Heart right ventricle (tissue), 16 donors: ENCODE data around the gene RB1. TPM values are rescaled to one million over a fixed set of nuclear protein-coding genes. Genes with fewer than 3 reads are reported as not detected.

Experiments used
- ATAC-seq, 8 donors: fragments of 200-7000 bp; cut with Tn5 transposase; one replicate each; pipeline ENCODE4 v1.9.1; 2020; ENCODE audit warnings: mild to moderate bottlenecking in 8 of 8, moderate library complexity in 8 of 8, moderate number of reproducible peaks in 1 of 8
- DNase-seq, 2 donors: peaks; one replicate each; pipeline ENCODE4 v3.0.0-alpha.2; 2020
- H3K27ac ChIP-seq, 10 donors: fragments of 200-600 bp; sonication (generic) in 2 of 10; one replicate each; pipeline versions ENCODE4 v1.5.0 to v1.8.0; 2020 to 2022; ENCODE audit warnings: mild to moderate bottlenecking in 3 of 10
- H3K27me3 ChIP-seq, 7 donors: fragments of 200-600 bp; one replicate each; pipeline ENCODE4 v1.8.0; 2021 to 2022; ENCODE audit warnings: mild to moderate bottlenecking in 2 of 7
- H3K36me3 ChIP-seq, 9 donors: fragments of 200-600 bp; sonication (generic) in 1 of 9; one replicate each; pipeline versions ENCODE4 v1.5.0 to v1.8.0; 2020 to 2022; ENCODE audit warnings: mild to moderate bottlenecking in 2 of 9
- H3K4me1 ChIP-seq, 9 donors: fragments of 200-600 bp; sonication (generic) in 1 of 9; one replicate each; pipeline versions ENCODE4 v1.5.0 to v1.8.0; 2020 to 2022; ENCODE audit warnings: mild to moderate bottlenecking in 4 of 9
- H3K4me3 ChIP-seq, 10 donors: fragments of 200-600 bp; sonication (generic) in 2 of 10; one replicate each; pipeline versions ENCODE4 v1.5.0 to v1.8.0; 2020 to 2022; ENCODE audit warnings: mild to moderate bottlenecking in 7 of 10, moderate library complexity in 2 of 10
- H3K9me3 ChIP-seq, 11 donors: fragments of 200-600 bp in 10 of 11; sonication (generic) in 2 of 11; one replicate each; pipeline versions ENCODE4 v1.5.0 to v1.8.0; 2013 to 2022; ENCODE audit warnings: mild to moderate bottlenecking in 2 of 11, control low read depth in 1 of 11, moderate library complexity in 1 of 11
- WGBS, 2 donors: extraction: QIAGEN DNeasy Blood & Tissue Kit; methylation state at CpG; one replicate each; pipeline ENCODE4 v1.1.7; 2013; ENCODE audit warnings: inconsistent platforms in 1 of 2; 5-methylcytosine and 5-hydroxymethylcytosine counted together
- intact Hi-C, 10 donors: fragments of 100-400 bp; cut with DNase I; formaldehyde crosslinking; loops; one replicate each; pipeline versions ENCODE4 v1.11.1 to v1.14.2; 2022
- polyA plus RNA-seq, 2 donors: library from polyadenylated mRNA; stranded (reverse); fragments of 200-250 nt; gene quantifications; one replicate each; pipeline ENCODE4 v1.2.3, GENCODE V29; 2013
- total RNA-seq, 10 donors: library from RNA; stranded (reverse); fragmentation: NEBNext Ultra II Directional in 3 of 10; extraction: Animal tissue kit (Norgen Biotek cat#: 25700) in 3 of 10; gene quantifications; one replicate each; pipeline versions ENCODE4 v1.2.1 to v1.2.4, GENCODE V29; 2021 to 2023
- TF ChIP-seq, protein P1 (sequence below), 9 donors: fragments of 200-600 bp; sonication (generic) in 2 of 9; IDR thresholded peaks; one replicate each; pipeline versions ENCODE4 v1.5.0 to v1.8.0; 2021 to 2022; ENCODE audit warnings: antibody characterized with exemption in 9 of 9, mild to moderate bottlenecking in 5 of 9, moderate library complexity in 1 of 9
- donor health status: Arrhythmogenic right ventricular cardiomyopathy.
- donor health status: ischemic (EF 13 %, LVEDD 7.1; RV severe dilation, severe dysfunction).
- donor health status: healthy with polysubstance abuse.
- donor health status: DM: no; HTN: yes; CAD: no.
- donor health status: DM: no; HTN: no; CAD: no.
- donor health status: ischemic (EF 25% LVEDD 6.9; RV normal size, moderate dysfunction).
- donor health status: ischemic (EF 25% LVEDD 5.7; RV mildly dilated, moderate dysfunction).
- donor health status: healthy.
- donor health status: DM: yes; HTN: yes; CAD: no.
- donor health status: Ischemic cardiomyopathy.
- donor health status: ischemic (EF 35%, LVEDD 5.7; RV mildly dilated, moderate dysfunction).
- donor health status: nonischemic (EF 11% LVEDD 7.7; RV severe dilation, severe dysfunction).
- donor health status: DM: yes; HTN: yes; CAD: no.
- donor health status: PGD.
- donor health status: ischemic (EF 29% LVEDD 5.4; RV normal size, mild dysfunction).
- donor health status: nonischemic (EF 23%, LVEDD 6.1; RV moderate dilation, normal function).

RB1 gene
- total and polyA plus RNA-seq, 12 donors: 12.1 to 42.0 (median 25.9) TPM

DNA sequence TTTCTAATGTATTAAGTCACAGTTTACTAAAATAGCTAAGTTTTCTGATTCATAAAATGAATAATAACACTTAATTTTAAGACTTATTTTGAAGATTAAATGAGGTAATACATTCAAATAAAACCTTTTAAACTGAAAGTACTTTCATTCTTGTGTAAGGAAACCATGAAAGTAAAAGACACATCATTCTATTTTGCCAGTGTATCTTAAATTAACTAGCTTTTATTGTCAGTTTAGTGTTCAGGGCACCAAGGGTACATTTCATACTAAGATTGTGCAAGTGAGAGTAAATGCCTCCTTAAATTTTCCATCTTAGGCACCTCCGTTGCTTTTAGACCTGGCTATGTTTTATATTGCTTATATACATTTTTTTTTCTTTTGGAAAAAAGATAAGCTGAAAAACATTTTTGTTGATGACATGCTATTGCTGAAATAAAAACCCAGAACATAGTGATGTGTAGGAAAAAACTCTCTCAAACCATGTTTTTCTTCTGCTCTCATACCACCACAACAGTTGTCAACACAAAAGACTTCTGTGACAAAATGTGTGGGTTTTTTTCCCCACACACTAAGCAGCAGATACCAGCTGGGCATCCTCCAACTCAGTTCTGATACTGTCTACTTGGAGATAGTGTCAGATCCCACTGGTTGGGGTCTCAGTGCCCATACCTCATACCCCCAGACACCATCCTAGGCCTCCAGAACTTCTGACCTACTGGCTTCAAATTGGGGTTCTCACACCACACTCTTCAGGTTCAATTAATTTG, 140.1 kb downstream of the RB1 start:
- TF ChIP-seq, protein P1, sequence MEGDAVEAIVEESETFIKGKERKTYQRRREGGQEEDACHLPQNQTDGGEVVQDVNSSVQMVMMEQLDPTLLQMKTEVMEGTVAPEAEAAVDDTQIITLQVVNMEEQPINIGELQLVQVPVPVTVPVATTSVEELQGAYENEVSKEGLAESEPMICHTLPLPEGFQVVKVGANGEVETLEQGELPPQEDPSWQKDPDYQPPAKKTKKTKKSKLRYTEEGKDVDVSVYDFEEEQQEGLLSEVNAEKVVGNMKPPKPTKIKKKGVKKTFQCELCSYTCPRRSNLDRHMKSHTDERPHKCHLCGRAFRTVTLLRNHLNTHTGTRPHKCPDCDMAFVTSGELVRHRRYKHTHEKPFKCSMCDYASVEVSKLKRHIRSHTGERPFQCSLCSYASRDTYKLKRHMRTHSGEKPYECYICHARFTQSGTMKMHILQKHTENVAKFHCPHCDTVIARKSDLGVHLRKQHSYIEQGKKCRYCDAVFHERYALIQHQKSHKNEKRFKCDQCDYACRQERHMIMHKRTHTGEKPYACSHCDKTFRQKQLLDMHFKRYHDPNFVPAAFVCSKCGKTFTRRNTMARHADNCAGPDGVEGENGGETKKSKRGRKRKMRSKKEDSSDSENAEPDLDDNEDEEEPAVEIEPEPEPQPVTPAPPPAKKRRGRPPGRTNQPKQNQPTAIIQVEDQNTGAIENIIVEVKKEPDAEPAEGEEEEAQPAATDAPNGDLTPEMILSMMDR (IDR thresholded peaks at IDR 0.05): no peak
- Histone ChIP-seq H3K27ac (peak overlapping the region in 1 of 10 donors; percentile 15), H3K4me3 (no peak overlapping the region), H3K9me3 (no peaks in the 10 kb centered on the region), H3K4me1 (peaks cover 0 to 55% (median 10%) of the 10 kb centered on the region in 9 donors), H3K36me3 (no peaks in the 10 kb centered on the region), H3K27me3 (no peaks in the 10 kb centered on the region)
- DNase-seq (no peak), ATAC-seq (no peak)
- intact Hi-C loops: loop anchor here in 1 of 10 donors (10.0 kb wide), 1 partner anchor 61 kb away; no protein-coding TSS in a partner anchor
- WGBS, 2 donors: 68 to 76% methylated on average over 1 of the region's 1 CpG

- H3K27me3 ChIP-seq: no peaks in the 10 kb centered on the region
- H3K4me1 ChIP-seq: peaks cover 0 to 64% (median 12%) of the 10 kb centered on the region in 9 donors
- 97 to 100% methylated on average over 1 of the region's 1 CpG for WGBS, 2 donors
- intact Hi-C loops: loop anchor here in 2 of 10 donors (5.0 to 10.0 kb wide), 2 partner anchors 46 to 58 kb away; no protein-coding TSS in a partner anchor
- H3K27ac ChIP-seq: peak overlapping the region in 4 of 10 donors; percentile 31 to 54 (median 38)
- TF ChIP-seq, protein P1 (IDR thresholded peaks at IDR 0.05): no peak
- no peak for DNase-seq
- no peaks in the 10 kb centered on the region for H3K36me3 ChIP-seq
- ATAC-seq: peak in 5 of 8 donors; percentile 37 to 75 (median 68)
- no peak overlapping the region for H3K4me3 ChIP-seq
- H3K9me3 ChIP-seq: peaks cover 0 to 19% (median 13%) of the 10 kb centered on the region in 11 donors
Observed at GRCh38 chr13:48446464-48446863, 142.9 kb downstream of the RB1 start.

GRCh38 chr13:48448285-48448958, 144.9 kb downstream of the RB1 start:
- TF ChIP-seq, protein P1 (IDR thresholded peaks at IDR 0.05): no peak
- no peak for ATAC-seq
- intact Hi-C loops: loop anchor here in 2 of 10 donors (5.0 to 10.0 kb wide), 2 partner anchors 44 to 56 kb away; no protein-coding TSS in a partner anchor
- Histone ChIP-seq H3K27me3 (no peaks in the 10 kb centered on the region), H3K4me3 (peak overlapping the region in 5 of 10 donors; percentile 5 to 21 (median 7)), H3K27ac (peak overlapping the region in 7 of 10 donors; percentile 7 to 69 (median 30)), H3K36me3 (peaks cover 0 to 7% (median 4%) of the 10 kb centered on the region in 9 donors), H3K4me1 (peaks cover 0 to 50% (median 12%) of the 10 kb centered on the region in 9 donors), H3K9me3 (peaks cover 0 to 23% (median 13%) of the 10 kb centered on the region in 11 donors)
- DNase-seq: no peak
- 79 to 85% methylated on average over 3 of the region's 3 CpGs for WGBS, 2 donors
